ENCODE results near the gene AKAP13.

AKAP13 gene

DNA sequence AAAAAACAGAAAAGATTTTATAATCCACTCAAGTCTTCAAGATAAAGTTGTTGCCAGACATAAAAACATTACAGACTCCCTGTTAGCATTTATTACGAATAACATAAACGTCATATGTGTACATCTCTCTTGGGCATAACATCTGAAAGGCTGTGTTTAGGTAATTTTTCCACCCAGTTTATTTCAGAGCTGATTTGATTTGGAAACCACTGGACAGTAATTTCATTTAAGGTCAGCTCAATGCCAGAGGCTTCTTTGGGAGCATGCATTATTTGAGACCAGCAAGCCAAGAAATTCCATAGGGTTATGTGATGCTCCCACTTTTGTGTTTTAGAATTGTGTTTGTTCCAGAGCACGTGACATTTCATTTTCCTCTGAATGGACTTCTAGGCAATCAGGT, 196.0 kb downstream of the AKAP13 start:
- TF ChIP-seq, protein P1, sequence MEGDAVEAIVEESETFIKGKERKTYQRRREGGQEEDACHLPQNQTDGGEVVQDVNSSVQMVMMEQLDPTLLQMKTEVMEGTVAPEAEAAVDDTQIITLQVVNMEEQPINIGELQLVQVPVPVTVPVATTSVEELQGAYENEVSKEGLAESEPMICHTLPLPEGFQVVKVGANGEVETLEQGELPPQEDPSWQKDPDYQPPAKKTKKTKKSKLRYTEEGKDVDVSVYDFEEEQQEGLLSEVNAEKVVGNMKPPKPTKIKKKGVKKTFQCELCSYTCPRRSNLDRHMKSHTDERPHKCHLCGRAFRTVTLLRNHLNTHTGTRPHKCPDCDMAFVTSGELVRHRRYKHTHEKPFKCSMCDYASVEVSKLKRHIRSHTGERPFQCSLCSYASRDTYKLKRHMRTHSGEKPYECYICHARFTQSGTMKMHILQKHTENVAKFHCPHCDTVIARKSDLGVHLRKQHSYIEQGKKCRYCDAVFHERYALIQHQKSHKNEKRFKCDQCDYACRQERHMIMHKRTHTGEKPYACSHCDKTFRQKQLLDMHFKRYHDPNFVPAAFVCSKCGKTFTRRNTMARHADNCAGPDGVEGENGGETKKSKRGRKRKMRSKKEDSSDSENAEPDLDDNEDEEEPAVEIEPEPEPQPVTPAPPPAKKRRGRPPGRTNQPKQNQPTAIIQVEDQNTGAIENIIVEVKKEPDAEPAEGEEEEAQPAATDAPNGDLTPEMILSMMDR (IDR thresholded peaks at IDR 0.05) = no peak

DNA sequence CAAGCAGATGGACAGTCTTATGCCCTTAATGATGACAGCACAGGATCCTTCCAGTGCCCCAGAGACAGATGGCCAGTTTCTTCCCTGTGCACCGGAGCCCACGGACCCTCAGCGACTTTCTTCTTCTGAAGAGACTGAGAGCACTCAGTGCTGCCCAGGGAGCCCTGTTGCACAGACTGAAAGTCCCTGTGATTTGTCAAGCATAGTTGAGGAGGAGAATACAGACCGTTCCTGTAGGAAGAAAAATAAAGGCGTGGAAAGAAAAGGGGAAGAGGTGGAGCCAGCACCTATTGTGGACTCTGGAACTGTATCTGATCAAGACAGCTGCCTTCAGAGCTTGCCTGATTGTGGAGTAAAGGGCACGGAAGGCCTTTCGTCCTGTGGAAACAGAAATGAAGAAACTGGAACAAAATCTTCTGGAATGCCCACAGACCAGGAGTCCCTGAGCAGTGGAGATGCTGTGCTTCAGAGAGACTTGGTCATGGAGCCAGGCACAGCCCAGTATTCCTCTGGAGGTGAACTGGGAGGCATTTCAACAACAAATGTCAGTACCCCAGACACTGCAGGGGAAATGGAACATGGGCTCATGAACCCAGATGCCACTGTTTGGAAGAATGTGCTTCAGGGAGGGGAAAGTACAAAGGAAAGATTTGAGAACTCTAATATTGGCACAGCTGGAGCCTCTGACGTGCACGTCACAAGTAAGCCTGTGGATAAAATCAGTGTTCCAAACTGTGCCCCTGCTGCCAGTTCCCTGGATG, 198.7 kb downstream of the AKAP13 start:
- TF ChIP-seq, protein P1 (IDR thresholded peaks at IDR 0.05) = no peak

DNA sequence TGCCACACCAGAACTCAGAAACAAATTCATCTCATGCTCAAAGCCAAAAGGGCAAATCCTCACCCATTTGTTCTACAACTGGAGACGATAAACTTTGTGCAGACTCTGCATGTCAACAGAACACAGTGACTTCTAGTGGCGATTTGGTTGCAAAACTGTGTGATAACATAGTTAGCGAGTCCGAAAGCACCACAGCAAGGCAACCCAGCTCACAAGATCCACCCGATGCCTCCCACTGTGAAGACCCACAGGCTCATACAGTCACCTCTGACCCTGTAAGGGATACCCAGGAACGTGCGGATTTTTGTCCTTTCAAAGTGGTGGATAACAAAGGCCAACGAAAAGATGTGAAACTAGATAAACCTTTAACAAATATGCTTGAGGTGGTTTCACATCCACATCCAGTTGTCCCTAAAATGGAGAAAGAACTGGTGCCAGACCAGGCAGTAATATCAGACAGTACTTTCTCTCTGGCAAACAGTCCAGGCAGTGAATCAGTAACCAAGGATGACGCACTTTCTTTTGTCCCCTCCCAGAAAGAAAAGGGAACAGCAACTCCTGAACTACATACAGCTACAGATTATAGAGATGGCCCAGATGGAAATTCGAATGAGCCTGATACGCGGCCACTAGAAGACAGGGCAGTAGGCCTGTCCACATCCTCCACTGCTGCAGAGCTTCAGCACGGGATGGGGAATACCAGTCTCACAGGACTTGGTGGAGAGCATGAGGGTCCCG, 199.7 kb downstream of the AKAP13 start:
- TF ChIP-seq, protein P1 (IDR thresholded peaks at IDR 0.05) = no peak; the same call in 1 of the 2 replicates

DNA sequence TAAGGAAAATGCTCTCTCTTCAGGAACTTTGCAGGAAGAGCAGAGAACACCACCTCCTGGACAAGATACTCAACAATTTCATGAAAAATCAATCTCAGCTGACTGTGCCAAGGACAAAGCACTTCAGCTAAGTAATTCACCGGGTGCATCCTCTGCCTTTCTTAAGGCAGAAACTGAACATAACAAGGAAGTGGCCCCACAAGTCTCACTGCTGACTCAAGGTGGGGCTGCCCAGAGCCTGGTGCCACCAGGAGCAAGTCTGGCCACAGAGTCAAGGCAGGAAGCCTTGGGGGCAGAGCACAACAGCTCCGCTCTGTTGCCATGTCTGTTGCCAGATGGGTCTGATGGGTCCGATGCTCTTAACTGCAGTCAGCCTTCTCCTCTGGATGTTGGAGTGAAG, 200.5 kb downstream of the AKAP13 start:
- TF ChIP-seq, protein P1 (IDR thresholded peaks at IDR 0.05) = no peak

DNA sequence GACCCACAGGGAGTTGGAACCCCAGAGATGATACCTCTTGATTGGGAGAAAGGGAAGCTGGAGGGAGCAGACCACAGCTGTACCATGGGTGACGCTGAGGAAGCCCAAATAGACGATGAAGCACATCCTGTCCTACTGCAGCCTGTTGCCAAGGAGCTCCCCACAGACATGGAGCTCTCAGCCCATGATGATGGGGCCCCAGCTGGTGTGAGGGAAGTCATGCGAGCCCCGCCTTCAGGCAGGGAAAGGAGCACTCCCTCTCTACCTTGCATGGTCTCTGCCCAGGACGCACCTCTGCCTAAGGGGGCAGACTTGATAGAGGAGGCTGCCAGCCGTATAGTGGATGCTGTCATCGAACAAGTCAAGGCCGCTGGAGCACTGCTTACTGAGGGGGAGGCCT, 201.1 kb downstream of the AKAP13 start:
- TF ChIP-seq, protein P1 (IDR thresholded peaks at IDR 0.05) = no peak

DNA sequence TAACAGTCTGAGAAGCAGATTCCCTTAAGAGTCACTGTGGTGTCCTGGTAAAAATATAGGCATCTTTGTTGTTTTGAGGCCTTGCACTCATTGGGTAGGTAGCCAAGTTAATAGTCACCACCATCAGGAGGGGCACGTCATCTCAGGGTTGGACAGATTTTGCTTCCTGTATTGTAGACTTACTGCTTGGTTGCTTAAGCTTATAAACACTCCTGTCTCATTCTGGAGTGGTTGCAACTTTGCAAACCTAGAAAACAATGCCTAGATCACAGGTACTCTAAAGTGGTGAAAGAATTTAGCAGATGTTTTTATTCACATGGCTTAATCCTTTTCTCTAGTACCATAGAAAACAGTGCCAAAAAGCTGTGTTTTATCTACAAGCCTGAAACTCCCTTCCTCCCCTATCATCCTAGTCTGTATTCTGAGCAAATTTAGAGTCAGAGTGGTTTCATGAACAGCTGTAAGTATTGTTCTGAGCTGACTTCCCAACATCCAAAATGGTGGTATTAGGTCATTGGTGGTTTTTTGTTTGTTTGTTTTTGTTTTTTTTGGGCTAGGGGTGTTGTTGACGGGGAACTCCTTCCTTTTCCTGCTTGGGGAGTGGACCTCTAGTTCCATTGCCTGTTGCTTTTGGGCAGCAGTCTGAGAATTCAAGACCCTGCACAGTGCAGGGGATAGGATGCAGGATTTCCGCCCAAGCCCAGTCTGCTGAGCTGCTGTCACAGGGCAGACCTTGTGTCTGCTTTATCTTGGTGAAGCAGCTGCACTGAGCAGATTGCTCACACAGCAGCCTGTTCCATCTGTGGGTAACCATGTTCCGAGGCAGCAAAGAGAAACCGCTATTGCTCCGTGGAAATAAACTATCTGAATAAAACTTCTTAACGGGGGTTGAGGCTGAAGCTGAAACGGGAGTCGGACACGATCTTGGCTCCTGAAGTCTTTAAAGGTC, 202.0 kb downstream of the AKAP13 start:
- TF ChIP-seq, protein P1 (IDR thresholded peaks at IDR 0.05) = no peak

DNA sequence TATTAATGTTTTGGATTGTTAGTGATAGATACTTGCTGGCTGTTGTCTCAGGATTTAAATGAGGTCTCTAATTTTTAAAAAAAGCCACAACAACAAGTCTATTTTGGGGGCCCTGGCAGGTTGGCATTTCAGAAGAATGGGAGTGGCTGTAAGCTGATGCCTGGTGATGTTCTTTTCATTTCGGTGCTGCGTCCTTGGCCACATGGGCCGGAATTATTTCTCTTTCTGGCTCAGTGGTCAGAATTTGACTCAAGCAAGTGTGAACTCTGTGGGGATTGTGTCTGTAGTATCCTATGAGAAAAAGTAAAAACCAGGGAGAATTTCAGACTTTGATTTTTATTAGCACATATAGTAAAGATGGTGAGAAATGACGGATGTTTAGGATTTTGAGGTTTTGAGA, 203.0 kb downstream of the AKAP13 start:
- TF ChIP-seq, protein P1 (IDR thresholded peaks at IDR 0.05) = no peak
